GM18870 (cell line): ENCODE results near the gene COL2A1.

ENCODE experiments used
- ATAC-seq: cut with Tn5 transposase; IDR thresholded peaks from one replicate; pipeline ENCODE4 v1.9.1; 2021; ENCODE audit warnings: moderate library complexity; ENCODE audit not compliant: unreplicated experiment

COL2A1 gene

GRCh38 chr12:47949441-47950341 lies 54.6 kb downstream of the COL2A1 start:
- no peak for ATAC-seq

DNA sequence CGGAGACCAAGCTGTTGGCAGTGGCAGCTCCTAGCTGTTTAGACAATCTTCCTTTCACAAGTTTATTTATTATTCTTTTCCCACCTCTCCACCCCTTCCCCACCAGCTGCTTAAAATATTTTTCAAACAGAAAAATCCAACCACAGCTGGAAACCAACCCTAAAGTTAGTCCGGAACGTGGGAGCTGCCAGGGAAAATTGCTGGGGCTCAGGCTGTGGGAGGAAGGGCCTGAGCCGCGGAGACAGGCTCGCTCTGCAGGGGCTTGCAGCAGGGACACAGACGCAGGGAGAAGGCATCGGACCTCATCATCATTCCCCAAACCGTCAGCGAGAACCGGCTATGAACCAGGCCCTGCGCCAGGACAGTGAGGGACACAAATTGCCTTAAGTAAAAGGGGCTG lies 56.9 kb downstream of the COL2A1 start:
- ATAC-seq: no peak

DNA sequence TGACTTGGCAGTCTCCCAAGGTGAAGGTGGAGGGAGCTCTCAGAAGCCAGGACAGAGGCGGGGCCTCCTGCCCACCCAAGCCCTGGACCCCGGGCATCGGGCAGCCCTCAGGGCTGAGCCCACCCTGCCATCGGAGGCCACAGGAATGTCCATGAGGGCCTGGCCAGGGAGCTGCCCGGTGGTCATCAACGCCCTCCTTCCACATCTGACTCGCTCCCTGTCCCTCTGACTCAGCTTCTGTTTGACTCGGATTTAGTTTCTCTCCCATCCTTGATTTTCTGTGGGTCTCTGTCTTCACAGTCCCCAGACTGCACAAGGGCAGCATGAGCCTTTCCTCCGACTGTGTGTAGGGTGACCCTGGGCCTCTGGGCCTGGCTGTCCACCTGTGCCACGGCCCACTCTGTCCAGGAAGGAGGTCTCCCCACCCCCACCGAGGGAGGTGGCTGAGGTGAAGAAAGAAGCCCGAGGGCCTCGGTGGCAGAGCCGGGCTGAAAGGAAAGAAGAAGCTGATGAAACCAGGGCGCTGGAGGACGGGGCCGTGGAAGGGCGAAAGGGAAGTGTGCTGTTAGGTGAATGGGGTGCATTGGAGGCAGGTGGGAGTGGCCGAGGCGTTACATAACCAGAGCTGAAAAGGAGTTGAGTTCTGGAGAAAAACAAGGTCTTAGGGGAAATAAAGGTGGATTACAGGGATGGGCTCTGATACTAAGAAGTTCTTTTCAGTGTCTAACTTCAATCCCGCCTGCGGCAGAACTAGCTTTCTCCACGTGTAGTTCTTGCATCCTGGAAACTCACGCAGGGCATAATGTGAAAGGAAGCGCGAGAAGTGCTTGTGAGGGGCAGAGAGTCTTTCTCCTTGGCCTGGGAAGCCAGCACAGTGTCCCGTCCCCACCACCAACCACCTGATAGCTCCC lies 57.6 kb downstream of the COL2A1 start:
- no peak for ATAC-seq

GRCh38 chr12:47945341-47945728 lies 58.9 kb downstream of the COL2A1 start:
- ATAC-seq: no peak

DNA sequence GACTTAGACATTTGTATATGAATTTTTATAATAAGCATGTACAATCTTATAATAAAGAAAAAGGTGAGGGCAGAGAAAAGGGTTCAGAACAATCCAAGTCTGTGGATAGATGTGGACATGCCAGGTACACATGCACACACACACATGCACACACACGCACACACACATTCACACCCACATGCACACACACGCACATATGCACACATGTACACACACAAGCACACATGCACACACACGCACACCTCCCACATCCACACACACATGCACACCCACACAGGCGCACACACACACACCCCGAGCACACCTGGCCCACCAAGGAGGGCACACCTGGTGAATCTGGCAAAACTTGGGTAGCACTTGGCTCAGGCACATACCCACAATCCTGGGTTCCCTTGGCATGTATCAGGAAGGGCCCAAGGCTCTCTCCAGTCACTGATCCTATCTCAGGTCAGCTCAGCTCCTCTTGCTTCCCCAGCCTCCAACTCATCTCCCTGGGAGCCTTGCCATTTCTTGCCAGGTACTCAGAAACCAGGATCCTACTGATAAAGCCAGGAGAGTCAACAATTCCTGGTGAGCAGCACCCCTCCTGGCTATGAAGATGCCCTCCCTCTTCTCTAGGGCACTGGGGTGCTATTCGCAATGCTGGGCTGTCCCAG lies 59.5 kb downstream of the COL2A1 start:
- no peak for ATAC-seq

- ATAC-seq: no peak
Measured at GRCh38 chr12:47943623-47944340, 60.5 kb downstream of the COL2A1 start.

DNA sequence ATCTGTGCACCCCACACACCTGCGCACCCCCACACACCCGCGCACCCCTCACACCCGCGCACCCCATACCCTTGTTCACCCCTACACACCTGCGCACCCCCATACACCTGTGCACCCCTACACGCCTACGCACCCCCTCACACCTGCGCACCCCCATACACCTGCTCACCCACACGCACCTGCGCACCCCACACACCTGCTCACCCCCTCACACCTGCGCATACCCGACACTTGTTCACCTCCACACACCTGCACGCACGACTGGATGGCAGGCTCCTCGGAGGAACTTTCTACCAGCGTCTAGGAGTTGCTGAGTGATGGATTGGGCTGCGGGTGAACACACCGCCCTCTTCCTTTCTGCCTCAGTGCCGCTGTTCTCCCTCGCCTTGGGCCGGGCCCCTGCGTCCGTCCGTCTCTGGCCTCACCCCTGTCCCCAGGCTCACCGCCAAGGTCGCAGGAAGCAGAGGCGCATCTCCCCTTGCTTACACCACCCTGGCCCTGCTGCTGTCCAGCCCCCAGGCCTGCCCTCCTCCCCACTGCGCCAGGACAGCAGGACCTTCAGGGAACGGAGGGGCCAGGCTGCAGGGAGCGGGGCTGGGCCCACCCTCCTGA lies 61.6 kb downstream of the COL2A1 start:
- ATAC-seq: no peak

DNA sequence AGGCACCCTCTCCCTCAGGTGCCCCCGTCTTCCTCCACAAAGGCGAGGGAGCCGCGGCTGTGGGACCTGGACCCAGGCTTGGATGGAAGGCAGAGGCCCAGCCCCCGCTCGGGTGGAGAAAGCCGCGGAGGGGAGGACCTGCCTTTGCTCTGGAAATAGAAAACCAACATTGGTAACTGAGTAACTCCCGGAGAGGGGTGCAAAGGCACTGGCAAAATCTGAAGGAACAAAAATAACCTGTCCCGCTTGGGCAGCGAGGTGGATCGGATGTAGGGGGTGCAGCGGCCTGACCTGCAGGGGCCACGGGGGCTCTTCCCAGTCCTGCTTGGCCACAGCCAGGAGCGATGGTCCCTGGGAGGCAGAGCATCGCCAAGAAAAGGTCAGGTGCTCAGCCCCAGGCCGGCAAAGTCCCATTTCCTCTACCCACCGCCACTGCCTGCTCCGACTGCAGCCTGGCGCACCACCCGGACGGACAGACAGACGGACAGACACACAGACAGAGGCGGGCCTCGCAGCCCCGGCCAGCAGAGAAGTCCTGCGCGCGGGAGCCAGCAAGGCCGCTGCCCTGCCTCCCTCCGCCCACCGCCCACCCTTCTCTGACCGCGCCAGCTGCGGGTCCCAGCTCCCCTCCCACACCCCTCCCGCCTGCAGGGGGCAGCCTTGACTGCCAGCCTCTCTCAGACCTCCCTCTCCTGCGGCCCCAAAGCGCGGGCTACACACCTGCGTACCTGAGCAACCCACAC lies 62.2 kb downstream of the COL2A1 start:
- ATAC-seq: no peak

GRCh38 chr12:47941475-47941780 lies 62.8 kb downstream of the COL2A1 start:
- no peak for ATAC-seq

DNA sequence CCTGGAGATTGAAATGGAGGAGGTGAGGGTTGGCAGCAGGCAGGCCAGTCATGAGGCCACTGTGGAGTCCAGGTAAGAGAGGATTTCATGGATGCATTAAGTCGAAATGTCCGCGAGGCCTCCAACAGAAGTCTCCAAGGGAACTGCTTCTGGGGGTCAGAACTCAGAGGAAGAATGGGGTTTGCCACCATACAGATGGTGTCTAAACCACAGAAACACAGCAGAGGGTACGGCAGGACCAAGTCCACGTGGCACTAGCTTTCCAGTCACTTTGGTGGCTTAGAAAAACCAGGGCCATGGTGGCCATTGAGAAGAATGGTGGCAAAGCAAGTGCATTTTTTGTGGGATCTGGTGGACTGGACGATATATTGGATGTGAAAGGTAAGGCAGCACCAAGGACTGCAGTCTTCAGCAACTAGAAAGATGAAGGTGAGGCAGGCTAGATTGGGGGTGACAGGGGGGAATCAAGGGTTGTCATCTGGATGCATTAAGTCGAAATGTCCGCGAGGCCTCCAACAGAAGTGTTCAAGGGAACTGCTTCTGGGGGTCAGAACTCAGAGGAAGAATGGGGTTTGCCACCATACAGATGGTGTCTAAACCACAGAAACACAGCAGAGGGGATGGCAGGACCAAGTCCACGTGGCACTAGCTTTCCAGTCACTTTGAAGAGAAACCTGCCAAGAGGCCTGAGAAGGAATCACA lies 63.4 kb downstream of the COL2A1 start:
- ATAC-seq: no peak

- ATAC-seq: no peak
Measured at GRCh38 chr12:47939009-47939601, 65.2 kb downstream of the COL2A1 start.

GRCh38 chr12:47938594-47938993 lies 65.7 kb downstream of the COL2A1 start:
- ATAC-seq: no peak

- ATAC-seq: no peak
Measured at GRCh38 chr12:47938093-47938492, 66.2 kb downstream of the COL2A1 start.

DNA sequence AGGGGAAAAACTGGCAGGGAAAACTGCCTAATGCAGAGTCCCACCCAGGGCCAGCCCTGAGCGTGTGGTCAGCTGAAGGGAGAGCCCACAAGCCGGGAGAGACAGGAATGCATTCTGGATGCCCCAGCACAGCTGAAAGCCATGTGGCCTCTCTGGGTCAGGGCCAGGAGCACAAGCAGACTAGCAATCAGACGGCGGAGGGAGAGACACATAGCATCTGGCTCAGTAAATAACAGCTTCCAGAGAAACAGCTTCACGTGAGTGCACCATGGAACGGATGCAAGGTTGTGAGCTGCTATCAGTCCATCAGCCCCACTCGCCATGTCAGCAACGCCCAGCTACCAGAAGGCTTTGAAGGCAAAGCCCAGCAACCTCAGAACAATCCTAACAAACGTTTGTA lies 69.1 kb downstream of the COL2A1 start:
- no peak for ATAC-seq

DNA sequence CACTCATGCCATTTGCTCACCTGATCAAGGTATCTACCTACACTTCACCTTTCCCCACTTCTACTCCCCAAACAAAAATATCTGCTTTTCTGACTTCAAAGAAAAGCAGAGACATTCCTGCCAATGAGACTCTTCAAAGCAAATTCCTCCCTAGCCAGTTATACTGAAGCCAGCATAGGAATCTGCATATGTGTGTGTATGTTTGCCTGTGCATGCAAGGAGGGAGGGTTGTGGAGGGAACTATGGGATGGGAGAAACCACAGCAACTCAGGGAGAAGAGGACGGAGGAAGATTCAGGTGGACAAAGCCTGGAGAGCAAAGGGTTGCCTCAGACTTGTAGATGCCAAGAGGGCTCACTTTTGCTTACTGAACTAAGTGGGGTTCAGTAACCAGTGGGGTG lies 73.1 kb downstream of the COL2A1 start:
- no peak for ATAC-seq

GRCh38 chr12:47930634-47931033 lies 73.6 kb downstream of the COL2A1 start:
- ATAC-seq: no peak

DNA sequence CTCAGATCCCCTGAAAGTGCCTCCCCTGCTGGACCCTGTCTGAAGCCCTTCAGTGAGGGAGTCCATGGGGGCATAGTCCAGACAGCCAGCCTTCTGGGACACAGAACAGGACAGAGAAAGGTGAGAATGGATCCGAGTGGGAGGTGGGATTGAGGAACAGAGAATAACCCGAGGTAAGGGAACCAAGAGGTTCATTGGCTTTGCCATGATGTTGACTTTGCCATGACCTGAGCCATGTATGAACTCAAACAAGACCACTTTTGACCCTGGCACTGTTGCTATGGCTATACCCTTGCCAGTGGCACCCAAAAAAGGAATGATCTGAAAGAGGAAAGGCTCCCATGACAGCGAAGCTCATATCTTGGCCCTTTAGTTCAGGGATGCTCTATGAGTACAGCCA lies 76.9 kb downstream of the COL2A1 start:
- ATAC-seq: no peak
